Measurements from ENCODE around the gene ACTR8. TPM values are rescaled to one million over a fixed set of nuclear protein-coding genes. Genes with fewer than 3 reads are reported as not detected.

Gene ACTR8
- polyA plus RNA-seq, 1 donor (not counting 4 experiments of a cell fraction or from before 2014, with no cell fraction given), result 28.8 TPM

DNA sequence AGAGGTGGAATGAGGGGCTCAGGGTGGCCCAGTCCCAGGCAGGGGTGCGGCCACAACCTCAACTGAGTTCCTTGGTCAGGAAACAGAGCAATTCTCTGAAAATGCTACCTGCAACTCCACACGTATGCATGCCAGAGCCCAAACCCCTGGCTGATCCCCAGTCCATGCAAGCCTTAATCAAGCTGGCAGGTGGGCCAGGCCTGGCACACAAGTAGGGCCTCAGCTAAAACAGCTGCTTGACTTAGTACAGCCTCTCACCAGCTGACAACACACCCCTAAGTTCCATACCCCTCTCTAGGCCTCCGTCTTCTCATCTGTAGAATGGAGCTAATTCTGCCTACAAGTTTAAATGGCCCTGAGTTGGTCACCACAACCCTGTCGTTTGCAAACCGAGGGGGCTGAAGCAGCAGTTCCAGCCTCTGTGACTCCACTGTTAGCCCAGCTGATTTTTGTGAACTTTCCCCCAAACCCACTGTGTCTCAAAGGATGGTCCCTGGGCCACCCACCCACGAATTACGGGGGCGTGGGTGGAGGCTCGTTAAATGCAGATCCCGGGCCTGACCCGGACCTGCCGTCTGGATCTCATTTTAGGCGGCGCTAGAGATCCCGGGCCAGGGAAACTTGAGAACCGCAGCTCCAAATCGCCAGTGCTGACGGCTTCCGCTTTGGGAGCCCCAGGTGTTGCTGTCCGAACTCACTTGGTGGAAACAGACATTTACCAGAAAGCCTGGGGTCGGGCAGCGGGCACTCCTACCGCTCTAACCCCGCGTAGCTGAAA is 36.7 kb downstream of the ACTR8 start:
- peak overlapping the region; percentile 23 to 61 (median 59) for H3K4me3 ChIP-seq (ENCODE audit: control insufficient read depth in 2 of 3, extremely low read depth in 1 of 3, insufficient read depth in 2 of 3, low read depth in 1 of 3, low read length in 3 of 3)
- H3K36me3 ChIP-seq (ENCODE audit: control insufficient read depth in 2 of 2, extremely low read depth in 1 of 2, insufficient read depth in 2 of 2, low read length in 2 of 2), result no peaks in the 10 kb centered on the region
- H3K4me2 ChIP-seq (ENCODE audit: control insufficient read depth, extremely low read depth, insufficient read depth, low read depth, low read length), result peak overlapping the region; percentile 85
- H4K20me1 ChIP-seq (ENCODE audit: control insufficient read depth, extremely low read depth, insufficient read depth, low read length), result no peaks in the 10 kb centered on the region
- FAIRE-seq, result no peak
- peaks cover 40% of the 10 kb centered on the region for H3K27me3 ChIP-seq (ENCODE audit: control insufficient read depth, extremely low read depth, insufficient read depth, low read length)
- H2AFZ ChIP-seq (ENCODE audit: control insufficient read depth, low read length), result peak overlapping the region; percentile 46
- no peak overlapping the region for H3K9ac ChIP-seq (ENCODE audit: control insufficient read depth, extremely low read depth, insufficient read depth, low read length)
- H3K9me3 ChIP-seq (ENCODE audit: control insufficient read depth, low read depth, low read length), result no peaks in the 10 kb centered on the region
- H3K79me2 ChIP-seq (ENCODE audit: control insufficient read depth, insufficient read depth, low read length), result no peaks in the 10 kb centered on the region
- dilution Hi-C loops (cut with MboI; ENCODE audit: extremely low pct_ligation_motif_present, low sequenced_read_pairs), result no loop called here
- H3K27ac ChIP-seq (ENCODE audit: control insufficient read depth, insufficient read depth, low read length), result no peak overlapping the region
- H3K4me1 ChIP-seq (ENCODE audit: control insufficient read depth, extremely low read depth, insufficient read depth, low read length), result peaks cover 4% of the 10 kb centered on the region
- H3K9me1 ChIP-seq (ENCODE audit: control insufficient read depth, extremely low read depth, insufficient read depth, low read length), result no peaks in the 10 kb centered on the region
- DNase-seq (ENCODE audit: low read depth, low spot score), result no peak
- TF ChIP-seq EZH2 (IDR thresholded peaks at IDR 0.05; ENCODE audit: low read length), result peak; percentile 68
- TF ChIP-seq CTCF (optimal IDR thresholded peaks at IDR 0.05 in 1 of 3, IDR thresholded peaks at IDR 0.05 in 1 of 3, conservative IDR thresholded peaks at IDR 0.05 in 1 of 3; ENCODE audit: extremely low read depth in 1 of 3, insufficient read depth in 2 of 3, low read length in 3 of 3), result peak in 2 of 3 experiments; percentile 13 to 47

DNA sequence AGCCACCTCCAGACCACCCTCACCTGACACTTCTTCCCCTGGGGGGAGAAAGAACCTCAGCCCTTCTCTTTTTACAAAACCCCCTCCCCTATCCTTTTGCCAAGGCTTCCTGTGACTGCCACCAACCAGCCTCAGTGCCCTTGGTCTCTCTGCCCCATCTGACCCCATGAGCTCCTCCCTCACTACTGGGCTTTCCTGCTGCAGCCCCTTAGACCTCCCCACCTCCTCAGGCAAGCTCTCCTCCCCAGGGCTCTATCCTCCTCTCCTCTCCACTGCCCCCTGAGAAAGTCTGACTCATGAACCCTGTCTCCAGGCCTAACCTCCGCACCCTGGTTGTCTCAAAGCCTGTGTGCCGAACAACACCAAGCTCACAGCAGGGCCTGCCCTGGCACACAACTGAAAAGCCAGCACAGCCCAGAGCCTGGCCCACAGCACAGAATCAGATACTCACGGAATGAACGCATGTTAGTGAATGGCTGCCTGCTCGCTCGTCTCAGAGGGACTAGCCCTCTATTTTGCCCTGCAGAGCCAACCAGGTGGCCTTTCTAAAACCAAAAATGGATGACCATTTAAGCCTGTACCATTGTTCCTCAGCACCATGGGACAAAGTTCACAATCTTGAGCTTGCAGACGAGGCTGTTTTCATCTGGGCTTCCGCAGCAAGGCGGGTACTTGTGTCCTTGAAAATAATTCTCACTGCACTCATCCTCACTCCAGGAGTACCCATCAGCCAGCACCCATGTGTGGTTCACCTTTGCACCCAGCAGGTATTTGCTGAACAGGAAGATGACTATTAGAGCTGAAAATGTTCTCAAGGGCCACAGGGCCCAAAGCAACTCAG is 37.5 kb downstream of the ACTR8 start:
- Histone ChIP-seq H3K27ac (ENCODE audit: control insufficient read depth, insufficient read depth, low read length) (no peak overlapping the region), H3K4me1 (ENCODE audit: control insufficient read depth, extremely low read depth, insufficient read depth, low read length) (peaks cover 4% of the 10 kb centered on the region), H3K4me3 (ENCODE audit: control insufficient read depth in 2 of 3, extremely low read depth in 1 of 3, insufficient read depth in 2 of 3, low read depth in 1 of 3, low read length in 3 of 3) (no peak overlapping the region), H3K9me1 (ENCODE audit: control insufficient read depth, extremely low read depth, insufficient read depth, low read length) (no peaks in the 10 kb centered on the region), H3K27me3 (ENCODE audit: control insufficient read depth, extremely low read depth, insufficient read depth, low read length) (peaks cover 40% of the 10 kb centered on the region), H3K9me3 (ENCODE audit: control insufficient read depth, low read depth, low read length) (no peaks in the 10 kb centered on the region), H2AFZ (ENCODE audit: control insufficient read depth, low read length) (no peak overlapping the region), H3K36me3 (ENCODE audit: control insufficient read depth in 2 of 2, extremely low read depth in 1 of 2, insufficient read depth in 2 of 2, low read length in 2 of 2) (no peaks in the 10 kb centered on the region), H3K9ac (ENCODE audit: control insufficient read depth, extremely low read depth, insufficient read depth, low read length) (no peak overlapping the region), H3K79me2 (ENCODE audit: control insufficient read depth, insufficient read depth, low read length) (no peaks in the 10 kb centered on the region), H3K4me2 (ENCODE audit: control insufficient read depth, extremely low read depth, insufficient read depth, low read depth, low read length) (no peak overlapping the region), H4K20me1 (ENCODE audit: control insufficient read depth, extremely low read depth, insufficient read depth, low read length) (no peaks in the 10 kb centered on the region)
- no peak for TF ChIP-seq CTCF (optimal IDR thresholded peaks at IDR 0.05 in 1 of 3, IDR thresholded peaks at IDR 0.05 in 1 of 3, conservative IDR thresholded peaks at IDR 0.05 in 1 of 3; ENCODE audit: extremely low read depth in 1 of 3, insufficient read depth in 2 of 3, low read length in 3 of 3)
- no peak for TF ChIP-seq EZH2 (IDR thresholded peaks at IDR 0.05; ENCODE audit: low read length)
- no peak for DNase-seq (ENCODE audit: low read depth, low spot score)
- dilution Hi-C loops (cut with MboI; ENCODE audit: extremely low pct_ligation_motif_present, low sequenced_read_pairs), result no loop called here
- FAIRE-seq, result no peak

Data from keratinocyte (primary cell).